Gastroesophageal sphincter (tissue), 4 donors: ENCODE measurements around the gene CLSTN3. TPM values are rescaled to one million over a fixed set of nuclear protein-coding genes. Genes with fewer than 3 reads are reported as not detected.
A peak's percentile ranks its signal among the peaks of the same experiment; 100 is the strongest.
"Not testable (repeated sequence)": the region's sequence is repeated elsewhere in the genome, so short reads cannot be mapped to it uniquely, and the experiment has no call there.

Experiments
- ATAC-seq: fragments of 150-250 bp; one replicate; pipeline ENCODE4 v1.9.1; 2016; ENCODE audit warnings: mild to moderate bottlenecking, moderate library complexity
- H3K27ac ChIP-seq, 4 donors: fragments of 200-600 bp; sonication (generic) in 3 of 4; 1 replicate in 3 of 4; 2 replicates in 1 of 4; pipeline ENCODE4 v1.5.1; 2016 to 2019
- H3K27me3 ChIP-seq: fragments of 200-600 bp; sonication (generic); one replicate; pipeline ENCODE4 v1.5.1; 2019
- H3K36me3 ChIP-seq, 2 donors: fragments of 200-600 bp; sonication (generic); one replicate each; pipeline ENCODE4 v1.5.1; 2019; ENCODE audit warnings: control low read depth in 1 of 2
- H3K4me1 ChIP-seq, 3 donors: fragments of 200-600 bp; sonication (generic); 1 replicate in 2 of 3; 2 replicates in 1 of 3; pipeline ENCODE4 v1.5.1; 2016 to 2019; ENCODE audit warnings: control low read depth in 2 of 3
- H3K4me3 ChIP-seq, 2 donors: fragments of 200-600 bp; sonication (generic); one replicate each; pipeline ENCODE4 v1.5.1; 2019; ENCODE audit warnings: mild to moderate bottlenecking in 1 of 2, moderate library complexity in 1 of 2
- H3K9me3 ChIP-seq, 3 donors: fragments of 200-600 bp; sonication (generic); one replicate each; pipeline ENCODE4 v1.5.1; 2017 to 2019; ENCODE audit warnings: control low read depth in 2 of 3
- CTCF ChIP-seq, 4 experiments: fragments of 200-600 bp in 2 of 4; fragments of 450-650 bp in 2 of 4; sonication (generic) in 1 of 4; IDR thresholded peaks; one replicate each; pipeline ENCODE4 v1.5.1; 2017 to 2019; ENCODE audit warnings: antibody characterized with exemption in 4 of 4, mild to moderate bottlenecking in 2 of 4, moderate library complexity in 2 of 4
- EP300 ChIP-seq: sonication (generic); formaldehyde crosslinking; IDR thresholded peaks from one replicate; pipeline ENCODE4 v1.6.1; 2017; ENCODE audit warnings: antibody characterized with exemption, mild to moderate bottlenecking
- POLR2A ChIP-seq, 2 donors: fragments of 450-650 bp; IDR thresholded peaks; one replicate each; pipeline ENCODE4 v1.6.1; 2017; ENCODE audit warnings: antibody characterized with exemption in 2 of 2, mild to moderate bottlenecking in 2 of 2, moderate library complexity in 1 of 2
- POLR2AphosphoS5 ChIP-seq: sonication (generic); formaldehyde crosslinking; IDR thresholded peaks from one replicate; pipeline ENCODE4 v1.6.1; 2017; ENCODE audit warnings: antibody characterized with exemption
- WGBS, 2 donors: methylation state at CpG; one replicate each; pipeline ENCODE4 v1.1.5; 2018; ENCODE audit warnings: low coverage in 1 of 2; 5-methylcytosine and 5-hydroxymethylcytosine counted together
- total RNA-seq, 4 donors: library from RNA; depleted of rRNA; stranded (reverse); fragments of >200 nt; gene quantifications; one replicate each; pipeline ENCODE4 v1.1.0, GENCODE V29; 2016

CLSTN3 gene
- total RNA-seq, 4 donors from 2014 or later: 13.9 to 34.3 (median 17.4) TPM

DNA sequence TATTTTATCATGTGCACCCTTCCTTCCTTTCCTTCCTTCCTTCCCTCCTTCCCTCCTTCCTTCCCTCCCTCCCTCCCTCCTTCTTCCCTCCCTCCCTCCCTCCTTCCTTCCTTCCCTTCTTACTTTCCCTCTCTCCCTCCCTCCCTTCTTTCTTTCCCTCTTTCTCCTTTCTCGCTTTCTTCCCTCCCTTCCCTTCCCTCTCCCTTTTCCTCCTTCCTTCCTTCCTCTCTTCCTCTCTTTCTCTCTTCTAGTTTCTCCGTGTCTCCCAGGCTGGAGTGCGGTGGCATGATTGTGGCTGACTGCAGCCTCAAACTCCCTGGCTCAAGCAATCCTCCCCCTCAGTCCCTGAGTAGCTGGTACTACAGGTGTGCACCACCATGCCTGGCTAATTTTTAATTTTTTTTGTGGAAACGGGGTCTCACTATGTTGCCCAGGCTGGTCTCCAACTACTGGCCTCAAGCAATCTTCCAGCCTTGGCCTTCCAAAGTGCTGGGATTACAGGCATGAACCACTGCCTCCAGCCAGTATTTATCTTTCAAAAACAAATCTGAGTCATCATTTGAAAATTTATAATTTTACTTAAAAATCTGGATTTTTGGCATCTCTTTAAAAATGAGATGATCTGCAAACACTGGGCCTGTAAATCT is 29.0 kb upstream of the CLSTN3 start:
- ATAC-seq: peak; percentile 42
- H3K27me3 ChIP-seq: no peaks in the 10 kb centered on the region
- H3K27ac ChIP-seq: peak overlapping the region in 2 of 4 donors; percentile 48 to 59
- 20 to 70% methylated on average over 1 to 4 of the region's 4 CpGs for WGBS, 2 donors
- H3K4me3 ChIP-seq: no peak overlapping the region
- H3K4me1 ChIP-seq: peaks cover 0 to 25% (median 0%) of the 10 kb centered on the region in 3 donors
- H3K9me3 ChIP-seq: no peaks in the 10 kb centered on the region
- TF ChIP-seq EP300 (no peak), POLR2AphosphoS5 (no peak), POLR2A (IDR thresholded peaks at IDR 0.05) (no peak), CTCF (IDR thresholded peaks at IDR 0.05) (no peak)
- peaks cover 0 to 81% of the 10 kb centered on the region in 2 donors for H3K36me3 ChIP-seq

DNA sequence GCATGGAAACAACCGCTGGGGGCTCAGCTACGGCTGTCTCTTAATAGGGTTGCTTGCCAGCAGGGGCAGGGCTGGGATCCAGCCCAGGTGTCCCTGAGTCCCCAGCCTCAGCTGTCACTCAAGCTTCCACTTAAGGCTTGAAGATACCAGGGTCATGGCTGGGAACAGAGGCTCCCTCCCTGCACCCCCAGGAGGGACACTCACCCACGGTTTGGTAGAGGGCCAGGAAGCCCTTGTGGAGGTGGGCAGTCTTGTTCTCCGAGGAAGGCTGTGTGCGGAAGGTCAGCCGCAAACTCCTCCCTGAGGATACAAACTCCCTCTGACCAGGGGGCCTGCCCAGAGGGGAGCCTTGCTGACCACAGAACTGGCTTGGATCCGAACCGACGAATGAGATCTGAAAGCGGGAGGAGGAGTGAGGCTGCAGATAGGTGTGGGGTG is 28.5 kb upstream of the CLSTN3 start:
- peak overlapping the region in 2 of 4 donors; percentile 23 to 59 for H3K27ac ChIP-seq
- H3K36me3 ChIP-seq: peaks cover 0 to 77% of the 10 kb centered on the region in 2 donors
- TF ChIP-seq POLR2AphosphoS5 (no peak), EP300 (no peak), POLR2A (IDR thresholded peaks at IDR 0.05) (no peak)
- 90% methylated on average over 2 of the region's 10 CpGs; no CpG with 5 or more reads in 1 of the 2 donors for WGBS, 2 donors
- H3K4me1 ChIP-seq: peaks cover 0 to 31% (median 0%) of the 10 kb centered on the region in 3 donors
- H3K27me3 ChIP-seq: no peaks in the 10 kb centered on the region
- peak; percentile 29 for ATAC-seq
- H3K4me3 ChIP-seq: no peak overlapping the region
- no peaks in the 10 kb centered on the region for H3K9me3 ChIP-seq

GRCh38 chr12:7102582-7102981 is 27.6 kb upstream of the CLSTN3 start:
- H3K4me3 ChIP-seq: no peak overlapping the region
- no peaks in the 10 kb centered on the region for H3K27me3 ChIP-seq
- 90% methylated on average over 2 to 3 of the region's 3 CpGs for WGBS, 2 donors
- H3K36me3 ChIP-seq: peaks cover 0 to 70% of the 10 kb centered on the region in 2 donors
- H3K4me1 ChIP-seq: peaks cover 0 to 39% (median 0%) of the 10 kb centered on the region in 3 donors
- ATAC-seq: no peak
- H3K9me3 ChIP-seq: no peaks in the 10 kb centered on the region
- TF ChIP-seq POLR2A (IDR thresholded peaks at IDR 0.05): no peak
- TF ChIP-seq POLR2AphosphoS5: no peak
- TF ChIP-seq EP300: no peak
- no peak for TF ChIP-seq CTCF (IDR thresholded peaks at IDR 0.05)
- H3K27ac ChIP-seq: no peak overlapping the region

DNA sequence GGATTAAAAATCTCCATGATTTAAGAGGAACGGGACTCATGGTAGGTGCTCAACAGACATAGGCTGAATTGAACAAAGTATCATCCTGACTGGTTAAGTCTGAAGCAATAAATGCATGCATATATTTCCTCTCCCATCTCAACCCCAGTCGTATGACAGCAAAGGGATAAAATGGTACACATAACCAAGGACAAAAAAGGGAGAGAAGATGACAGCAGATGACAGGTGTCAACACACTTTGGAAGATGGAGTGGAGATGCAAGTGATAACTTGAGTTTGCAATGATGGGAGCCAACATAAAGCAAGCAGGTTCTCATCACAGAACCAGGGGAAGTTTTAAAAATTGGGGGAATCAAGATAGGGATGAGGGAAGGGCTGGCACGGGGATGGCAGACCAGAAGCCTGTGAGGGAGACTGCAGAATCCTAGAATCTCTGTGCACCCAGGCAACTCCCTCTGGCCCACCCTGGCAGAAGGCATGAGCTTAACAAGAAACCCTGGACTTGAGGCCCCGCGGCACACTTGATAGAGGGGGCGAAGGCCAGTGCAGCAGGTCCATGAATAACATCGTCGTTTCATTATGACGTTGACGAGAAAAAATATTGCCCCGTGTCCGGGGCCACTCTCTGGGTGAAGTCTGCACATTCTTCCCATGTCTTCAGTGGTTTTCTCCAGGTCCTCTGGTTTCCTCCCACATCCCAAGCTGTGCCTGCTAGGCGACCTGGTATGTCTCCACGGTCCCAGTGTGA is 26.2 kb upstream of the CLSTN3 start:
- Histone ChIP-seq H3K36me3 (peaks cover 0 to 57% of the 10 kb centered on the region in 2 donors), H3K9me3 (no peaks in the 10 kb centered on the region)

GRCh38 chr12:7106082-7106481 is 24.1 kb upstream of the CLSTN3 start:
- no peak for ATAC-seq
- Histone ChIP-seq H3K36me3 (peaks cover 0 to 43% of the 10 kb centered on the region in 2 donors), H3K9me3 (no peaks in the 10 kb centered on the region), H3K4me3 (no peak overlapping the region), H3K27me3 (no peaks in the 10 kb centered on the region), H3K27ac (no peak overlapping the region), H3K4me1 (peaks cover 0 to 54% (median 5%) of the 10 kb centered on the region in 3 donors)
- TF ChIP-seq CTCF (IDR thresholded peaks at IDR 0.05) (no peak), EP300 (no peak), POLR2A (IDR thresholded peaks at IDR 0.05) (no peak), POLR2AphosphoS5 (no peak)
- 67 to 85% methylated on average over 1 of the region's 1 CpG for WGBS, 2 donors

More for the DNA sequence above, 26.2 kb upstream of the CLSTN3 start:
- H3K27me3 ChIP-seq: no peaks in the 10 kb centered on the region
- 96% methylated on average over 9 to 14 of the region's 14 CpGs for WGBS, 2 donors
- TF ChIP-seq POLR2AphosphoS5 (no peak), POLR2A (IDR thresholded peaks at IDR 0.05) (no peak), EP300 (no peak)
- H3K4me3 ChIP-seq: no peak overlapping the region
- no peak for ATAC-seq
- no peak overlapping the region for H3K27ac ChIP-seq
- peaks cover 0 to 44% (median 0%) of the 10 kb centered on the region in 3 donors for H3K4me1 ChIP-seq

DNA sequence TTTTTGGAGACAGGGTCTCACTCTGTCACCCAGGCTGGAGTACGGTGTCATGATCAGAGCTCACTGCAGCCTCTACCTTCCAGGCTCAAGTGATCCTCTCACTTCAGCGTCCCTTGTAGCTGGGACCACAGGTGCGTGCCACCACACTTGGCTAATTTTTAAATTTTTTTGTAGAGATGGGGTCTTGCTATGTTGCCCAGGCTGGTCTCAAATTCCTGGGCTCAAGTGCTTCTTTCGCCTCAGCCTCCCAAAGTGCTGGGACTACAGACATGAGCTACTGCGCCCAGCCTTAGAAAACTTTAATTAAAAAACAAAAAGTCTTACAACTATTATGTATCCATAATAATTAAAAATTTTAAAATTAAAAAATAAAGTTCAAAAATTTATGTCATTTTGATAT is 23.0 kb upstream of the CLSTN3 start:
- Histone ChIP-seq H3K36me3 (peaks cover 0 to 32% of the 10 kb centered on the region in 2 donors), H3K27ac (peak overlapping the region in 2 of 4 donors; percentile 95 to 96), H3K4me3 (peak overlapping the region; percentile 40 to 65), H3K4me1 (peaks cover 0 to 51% (median 5%) of the 10 kb centered on the region in 3 donors)
- not testable (repeated sequence) for H3K9me3 ChIP-seq, ATAC-seq, H3K27me3 ChIP-seq
- 96 to 97% methylated on average over 4 to 5 of the region's 5 CpGs for WGBS, 2 donors
